LHCN-M2 (cell line): ENCODE measurements around the gene POLE. TPM values are rescaled to one million over a fixed set of nuclear protein-coding genes. Genes with fewer than 3 reads are reported as not detected.
A peak's percentile ranks its signal among the peaks of the same experiment; 100 is the strongest.

Source experiments
- DNase-seq: peaks from one replicate; pipeline ENCODE4 v3.0.0-alpha.2; 2012; ENCODE audit warnings: low read depth
- total RNA-seq: library from RNA; depleted of rRNA; stranded (reverse); fragments of >200 nt; gene quantifications from 2 replicates; pipeline ENCODE4 v1.2.3, GENCODE V29; 2014

POLE gene
- total RNA-seq, 1 experiment from 2014 or later = 34.8 TPM

DNA sequence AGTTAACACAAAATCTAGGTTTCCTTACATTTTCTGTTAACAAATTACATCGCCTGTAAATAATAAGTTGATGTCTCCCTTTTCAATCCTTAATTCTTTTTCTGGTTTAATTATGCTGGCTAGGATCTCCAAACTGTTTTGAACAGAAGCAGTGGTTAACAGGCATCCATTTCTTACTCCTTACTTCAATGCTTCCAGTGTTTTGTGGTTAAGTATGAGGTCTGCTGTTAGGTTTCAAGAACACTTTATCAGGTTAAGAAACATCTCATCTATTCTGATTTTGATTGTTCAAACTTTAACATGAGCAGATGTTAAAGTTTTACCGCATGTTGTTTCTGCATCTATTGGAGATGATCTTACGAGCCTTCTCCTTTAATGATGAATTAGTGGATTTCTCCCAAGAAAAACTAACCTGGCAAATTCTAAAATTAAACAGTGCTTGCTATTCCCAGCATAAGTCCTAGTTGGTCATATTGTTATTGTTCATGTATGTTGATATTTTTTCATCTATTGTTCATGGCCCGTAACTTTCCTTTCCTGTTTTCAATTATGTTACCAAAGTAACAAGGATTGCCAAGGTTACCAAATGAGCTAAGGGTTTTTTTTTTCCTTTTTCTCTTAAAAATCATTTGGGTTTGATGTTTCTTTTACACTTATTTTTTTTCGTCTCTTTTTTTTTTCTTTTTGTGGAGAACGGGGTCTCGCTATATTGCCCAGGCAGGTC, 33.4 kb downstream of the POLE start:
- DNase-seq = no peak

DNA sequence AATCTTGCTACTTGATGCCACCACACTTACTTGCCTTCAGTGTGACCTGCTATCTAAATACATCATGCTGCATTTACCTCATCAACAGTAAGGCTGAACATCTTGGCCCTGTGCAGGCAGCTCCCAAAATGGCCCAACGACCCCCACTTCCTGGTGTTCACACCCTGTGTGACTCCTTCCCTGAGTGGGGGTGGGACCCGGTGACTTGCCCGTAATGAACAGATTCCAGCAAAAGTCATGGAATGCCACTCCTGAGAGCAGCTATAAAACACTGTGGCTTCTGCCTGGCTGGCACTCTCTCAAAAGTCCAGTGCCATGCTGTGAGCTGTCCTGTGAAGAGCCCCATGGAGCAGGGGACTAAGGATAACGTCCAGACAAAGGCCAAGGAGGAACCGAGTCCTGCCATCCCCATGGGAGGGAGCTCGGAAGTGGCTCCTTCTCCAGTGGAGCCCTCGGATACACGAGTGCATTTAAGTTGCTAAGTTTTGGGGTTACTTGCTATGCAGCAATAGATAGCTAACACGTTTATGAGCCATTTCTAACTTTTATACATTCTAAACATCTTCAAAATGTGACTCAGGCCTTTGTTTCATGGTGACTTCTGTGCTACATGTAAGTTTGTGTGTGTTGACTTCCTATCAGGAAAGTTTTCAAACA, 35.6 kb downstream of the POLE start:
- no peak for DNase-seq

DNA sequence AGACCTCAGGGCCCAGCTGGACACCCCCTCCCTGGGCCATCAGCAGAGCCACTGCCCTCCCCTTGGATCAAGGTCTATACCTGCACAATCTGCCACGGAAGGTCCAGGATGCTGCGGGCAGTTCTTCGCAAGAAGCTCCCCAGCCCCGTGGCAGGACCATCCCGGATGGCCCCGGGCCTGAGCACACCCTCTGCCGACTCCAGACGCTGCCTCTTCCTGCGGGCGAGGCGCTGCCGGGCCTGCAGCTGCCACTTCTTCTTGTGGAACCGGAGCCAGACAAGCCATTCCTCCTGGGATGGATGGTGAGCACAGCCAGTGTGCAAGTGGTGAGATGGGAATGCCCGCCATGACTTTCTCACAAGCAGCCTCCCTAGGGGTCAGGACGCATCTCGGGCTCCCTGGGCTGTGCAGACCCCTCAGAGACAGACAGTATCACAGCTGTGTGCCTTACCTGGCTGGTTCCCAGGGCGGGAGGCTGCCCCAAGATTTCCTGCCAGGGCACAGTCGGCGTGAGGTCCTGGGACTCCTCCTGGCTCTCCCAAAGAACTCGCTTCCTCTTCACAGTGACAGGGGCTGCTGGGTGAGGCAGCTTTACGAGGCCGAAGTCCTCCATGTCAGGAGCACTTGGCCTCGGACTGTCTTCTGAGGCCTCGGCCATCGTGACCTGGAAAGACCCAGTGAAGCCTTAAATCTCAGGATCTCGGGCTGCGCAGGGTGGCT, 37.8 kb downstream of the POLE start:
- no peak for DNase-seq

DNA sequence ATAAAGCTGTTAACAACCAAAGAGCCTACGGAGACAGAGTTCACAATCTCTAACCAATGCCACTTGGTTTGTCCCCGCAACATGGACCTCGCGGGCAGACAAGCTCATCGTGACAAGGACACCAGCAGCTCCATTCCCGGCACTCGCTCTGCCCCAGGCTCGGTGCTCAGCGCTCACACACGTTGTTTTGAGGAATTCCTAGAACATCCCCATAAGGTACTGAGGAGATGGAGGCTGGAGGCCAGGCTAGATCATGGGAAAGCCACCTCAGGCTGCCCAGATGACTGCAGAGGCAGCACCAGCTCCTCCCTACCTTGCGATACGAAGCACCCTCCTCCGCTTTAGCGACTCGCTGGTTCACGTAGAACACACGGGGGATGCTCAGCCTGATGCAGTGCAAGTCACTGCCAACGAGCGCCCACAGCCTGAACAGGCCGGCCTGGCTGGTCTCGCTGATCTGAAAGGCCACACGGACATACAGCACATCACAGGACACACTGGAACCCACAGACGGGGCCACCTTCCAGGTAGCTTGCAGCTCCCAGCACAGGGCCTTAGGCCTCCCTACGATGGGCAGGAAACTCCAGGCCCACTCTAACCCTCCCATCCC, 38.4 kb downstream of the POLE start:
- no peak for DNase-seq

DNA sequence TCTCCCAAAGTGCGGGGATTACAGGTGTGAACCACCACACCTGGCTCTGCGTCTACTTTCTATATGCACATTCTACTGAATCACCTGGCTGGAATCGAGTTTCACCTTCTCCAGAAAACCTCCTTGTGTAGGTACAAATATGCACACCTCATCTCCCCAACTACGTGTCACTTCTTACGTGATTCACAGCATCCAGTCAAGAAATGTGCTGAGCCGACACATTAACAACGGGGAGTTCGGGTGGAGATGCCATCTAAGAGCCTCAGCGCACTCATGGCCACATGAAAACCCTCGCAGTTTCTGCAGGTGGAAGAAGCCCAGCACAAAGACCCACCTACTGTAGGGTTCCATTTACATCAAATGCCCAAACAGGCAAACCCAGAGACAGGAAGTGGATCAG, 39.3 kb downstream of the POLE start:
- DNase-seq = no peak

DNA sequence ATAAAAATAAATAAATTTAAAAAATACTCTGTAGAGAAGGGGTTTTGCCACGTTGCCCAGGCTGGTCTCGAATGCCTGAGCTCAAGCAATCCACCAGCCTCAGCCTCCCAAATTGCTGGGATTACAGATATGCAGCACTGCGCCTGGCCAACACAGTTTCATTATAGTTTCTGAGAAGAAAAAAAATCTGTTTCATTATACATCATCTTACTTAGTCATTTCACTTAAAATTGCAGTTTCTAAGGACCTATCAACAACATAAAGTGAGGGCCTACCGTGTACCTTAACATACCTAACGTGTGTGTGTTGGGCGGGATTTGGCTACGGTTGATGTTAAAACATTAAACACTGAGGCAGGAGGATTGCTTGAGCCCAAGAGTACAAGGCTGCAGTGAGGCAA, 40.3 kb downstream of the POLE start:
- DNase-seq = no peak

DNA sequence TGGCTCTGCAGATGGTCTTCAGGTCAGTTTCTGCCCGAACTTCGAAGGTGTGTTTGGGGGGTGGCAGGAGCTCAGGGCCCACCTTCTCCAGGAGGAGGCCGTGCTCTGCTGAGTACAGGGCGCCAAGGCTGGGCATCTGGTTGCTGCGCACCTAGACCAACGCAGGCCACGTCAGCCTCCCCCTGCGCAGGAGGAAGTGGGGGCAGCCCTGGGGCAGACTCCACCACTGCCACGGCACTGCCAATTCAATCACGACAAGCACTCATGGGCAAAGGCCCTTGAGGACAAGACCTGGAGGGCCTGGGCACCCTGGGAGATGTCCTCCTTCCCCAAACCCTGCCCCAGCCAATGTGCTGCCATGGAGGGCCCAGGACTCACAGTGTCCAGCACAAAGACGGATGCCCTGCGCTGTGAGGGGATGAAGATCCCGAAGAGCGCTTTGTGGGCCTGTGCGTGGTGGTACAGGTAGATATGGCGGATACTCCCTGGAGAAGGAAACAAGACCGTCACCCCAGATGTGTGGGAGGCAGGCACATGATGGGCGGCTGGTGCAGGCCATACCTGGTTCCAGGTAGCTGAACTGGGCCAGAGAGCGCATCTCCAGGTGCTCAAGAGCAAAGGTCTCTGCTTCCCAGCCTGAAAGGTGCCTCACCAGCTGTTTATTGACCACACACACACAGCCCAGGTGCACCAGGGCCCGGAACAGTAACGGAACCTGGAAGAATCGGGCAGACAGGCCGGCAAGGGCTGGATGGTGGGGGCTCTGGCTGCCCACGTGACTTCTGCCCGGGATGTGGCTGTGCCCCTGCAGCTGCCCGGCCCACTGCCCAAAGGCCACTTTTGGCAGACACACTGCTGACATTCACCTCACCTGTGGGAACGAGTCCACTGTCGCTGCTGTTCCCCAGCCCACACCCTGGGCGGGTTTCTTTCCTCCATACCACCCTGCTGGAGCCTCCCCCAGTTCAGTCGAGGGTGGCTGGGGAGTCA, 44.0 kb downstream of the POLE start:
- no peak for DNase-seq

DNA sequence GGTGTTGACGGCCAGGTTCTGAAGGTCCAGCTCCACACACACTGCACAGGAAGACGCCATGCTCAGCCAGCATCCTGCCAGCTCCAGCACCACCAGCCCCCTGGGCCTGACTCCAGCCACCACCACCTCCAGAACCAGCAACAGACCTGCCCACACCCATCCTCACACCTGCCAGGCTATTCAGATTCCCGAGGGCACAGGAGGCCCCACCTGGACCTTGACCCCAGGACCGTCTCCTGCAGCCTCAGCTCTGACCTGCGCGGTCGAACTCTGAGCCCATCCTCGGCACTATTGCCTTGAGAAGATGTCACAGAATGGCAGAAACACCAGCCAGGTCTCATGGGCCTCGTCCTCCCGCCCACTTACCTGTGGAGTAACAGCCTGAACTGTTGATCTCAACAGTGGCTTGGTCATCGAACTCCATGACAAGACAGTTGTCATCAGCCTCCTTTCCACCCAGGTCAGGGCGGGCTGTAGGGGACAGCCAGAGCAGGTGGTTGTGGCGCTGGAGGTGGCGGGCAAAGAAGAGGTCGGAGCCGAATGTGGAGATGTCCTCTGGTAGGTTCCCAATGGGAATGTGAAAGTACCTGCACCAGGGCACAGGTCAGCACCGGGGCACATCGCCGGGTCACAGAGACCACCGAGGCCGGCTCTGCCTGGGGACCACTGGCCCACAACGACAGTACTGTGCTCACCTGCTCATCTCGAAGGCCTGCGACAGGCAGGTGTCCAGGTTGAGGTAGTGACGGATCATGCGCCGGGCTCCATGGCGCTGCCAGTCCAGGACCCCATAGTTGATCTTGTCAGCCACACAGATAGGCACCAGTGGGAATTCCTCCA, 45.1 kb downstream of the POLE start:
- DNase-seq = no peak

DNA sequence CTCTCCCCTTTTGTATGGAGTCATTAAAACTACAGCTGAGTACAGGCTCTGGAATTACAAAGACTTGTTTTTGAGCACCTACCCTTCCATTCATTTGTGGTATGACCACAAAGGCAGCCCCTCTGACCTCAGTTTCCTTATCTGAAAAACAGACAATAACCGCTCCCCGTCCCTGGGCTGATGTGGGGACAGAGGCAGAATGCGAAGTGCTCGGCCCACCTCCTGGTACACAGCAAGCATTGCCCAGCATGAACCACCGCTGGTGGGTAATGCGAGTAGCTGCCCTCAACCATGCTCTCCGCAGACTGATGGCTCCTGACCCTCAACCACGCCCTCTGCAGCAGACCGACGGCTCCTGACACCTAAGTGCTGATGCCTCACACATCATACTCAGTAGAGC, 46.2 kb downstream of the POLE start:
- DNase-seq = no peak

DNA sequence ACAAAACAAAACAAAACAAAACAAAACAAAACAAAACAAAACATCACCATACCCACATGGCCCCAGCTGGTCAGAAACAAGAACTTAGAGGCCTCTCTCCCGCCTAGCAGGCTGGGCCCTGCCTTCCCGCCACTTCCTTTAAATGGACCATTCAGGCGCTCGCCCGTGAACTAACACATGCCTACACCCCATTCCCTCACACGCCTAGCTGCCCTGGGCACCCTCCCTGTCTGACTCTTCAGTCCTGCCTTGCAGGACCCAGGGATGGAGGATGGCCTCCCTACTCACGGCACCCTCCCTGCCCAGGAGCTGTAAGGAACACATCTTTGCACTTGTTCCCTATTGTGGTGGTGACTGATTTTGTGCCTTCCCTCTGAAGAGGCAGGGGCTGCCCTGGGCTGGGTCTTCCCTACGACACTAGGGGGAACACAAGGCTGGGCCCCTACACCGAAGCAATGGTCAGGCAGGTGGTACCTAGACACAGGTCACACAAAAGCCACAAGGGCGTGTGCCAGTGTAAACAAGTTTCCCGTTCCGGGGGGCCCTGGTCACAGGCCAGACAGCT, 47.1 kb downstream of the POLE start:
- no peak for DNase-seq

DNA sequence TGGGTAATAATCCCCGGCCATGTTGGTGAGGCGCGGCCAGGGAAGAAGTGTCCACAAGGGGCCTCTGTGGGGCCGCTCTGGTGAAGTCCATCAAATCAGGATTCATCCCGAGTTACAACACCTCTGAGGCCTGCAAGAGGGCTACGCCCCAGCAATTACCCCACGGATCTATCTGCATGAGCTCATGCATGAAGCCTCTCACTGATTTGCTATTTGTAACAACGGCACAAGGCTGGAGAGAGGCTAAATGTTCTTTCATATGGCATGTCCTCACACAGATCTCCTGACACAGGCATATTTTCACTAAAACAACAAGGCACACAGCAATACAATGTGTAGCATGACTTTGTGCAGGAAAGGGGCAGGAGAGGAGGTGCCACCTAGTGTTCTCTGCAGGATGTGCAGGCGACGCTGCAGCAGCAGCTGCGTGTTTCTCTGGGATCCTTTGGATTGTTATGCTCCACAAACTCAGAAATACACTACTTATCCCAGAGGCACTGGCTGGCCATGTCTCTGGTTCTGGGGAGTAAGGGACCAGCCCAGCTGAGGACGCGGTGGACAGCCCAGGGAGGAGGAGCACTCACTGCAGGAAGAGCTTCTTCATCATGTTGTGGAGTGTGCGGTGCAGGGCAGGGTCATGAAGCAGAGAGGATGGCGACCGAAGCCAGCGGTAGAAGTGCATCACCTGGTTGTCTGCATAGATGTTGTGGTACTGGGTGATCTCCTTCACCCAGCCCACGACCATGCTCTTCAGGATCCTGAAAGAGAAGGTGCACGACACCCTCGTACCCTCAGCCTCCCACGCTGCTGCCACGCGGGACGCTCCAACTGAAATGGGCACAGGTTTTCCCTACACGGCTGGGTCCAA, 48.4 kb downstream of the POLE start:
- peak; percentile 31 for DNase-seq

DNA sequence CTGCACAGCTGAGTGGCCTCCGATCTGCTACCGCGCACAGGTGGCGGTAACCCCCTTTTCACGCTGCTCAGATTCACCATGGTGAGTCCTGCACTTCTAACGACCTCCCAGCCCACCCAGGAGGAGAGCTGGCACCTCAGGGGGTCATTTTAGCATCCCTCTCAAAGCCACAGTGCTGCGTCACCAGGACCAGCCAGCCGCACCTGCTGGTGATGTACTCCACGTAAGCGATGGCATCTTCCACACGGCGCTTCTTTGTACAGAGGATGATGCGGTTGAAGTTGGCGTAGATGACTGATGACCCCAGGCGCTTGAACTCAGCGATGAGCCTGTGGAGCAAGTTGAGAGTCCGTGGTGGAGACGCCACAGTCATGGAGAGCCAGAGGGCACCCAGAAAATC, 49.3 kb downstream of the POLE start:
- no peak for DNase-seq

DNA sequence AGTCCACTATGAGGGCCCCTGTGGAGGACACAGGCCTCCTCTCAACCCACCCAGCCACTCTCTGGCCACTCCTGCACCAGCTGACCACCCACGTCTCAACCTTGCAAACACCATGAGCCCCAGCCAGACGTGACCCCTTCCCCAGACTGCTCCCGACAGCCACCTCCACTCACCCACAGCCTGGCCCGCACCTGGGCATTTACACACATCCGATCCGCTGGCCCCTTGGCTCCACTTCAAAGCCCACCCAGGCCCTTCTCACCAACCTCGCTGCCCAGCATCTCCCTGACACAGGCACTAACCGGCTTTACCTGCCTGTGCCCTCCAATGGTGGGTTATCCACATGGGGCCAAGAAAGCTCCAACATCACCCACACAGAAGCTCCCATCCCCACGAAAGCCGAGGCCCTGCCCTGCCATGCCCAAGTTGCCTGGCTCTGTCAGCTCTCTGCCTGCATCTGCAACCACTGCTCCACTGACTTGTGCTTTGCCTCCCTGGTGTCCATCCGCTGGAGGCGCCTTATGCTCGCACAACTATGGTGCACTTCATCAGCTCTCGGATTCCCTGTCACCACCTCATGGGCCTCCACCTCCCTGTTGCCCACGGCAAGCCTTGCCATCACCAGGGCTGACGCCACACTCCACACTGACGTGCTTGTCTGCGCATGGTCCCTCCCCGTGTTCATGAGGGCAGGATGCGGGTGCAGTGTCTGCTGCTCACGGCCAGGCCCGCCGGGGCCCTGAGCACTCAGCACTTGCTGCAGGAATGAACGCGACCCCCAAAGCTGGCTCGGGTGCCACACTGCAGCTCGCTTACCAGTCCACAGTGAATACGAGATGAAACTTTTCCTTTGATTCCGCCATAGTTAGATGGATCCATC, 51.8 kb downstream of the POLE start:
- no peak for DNase-seq

DNA sequence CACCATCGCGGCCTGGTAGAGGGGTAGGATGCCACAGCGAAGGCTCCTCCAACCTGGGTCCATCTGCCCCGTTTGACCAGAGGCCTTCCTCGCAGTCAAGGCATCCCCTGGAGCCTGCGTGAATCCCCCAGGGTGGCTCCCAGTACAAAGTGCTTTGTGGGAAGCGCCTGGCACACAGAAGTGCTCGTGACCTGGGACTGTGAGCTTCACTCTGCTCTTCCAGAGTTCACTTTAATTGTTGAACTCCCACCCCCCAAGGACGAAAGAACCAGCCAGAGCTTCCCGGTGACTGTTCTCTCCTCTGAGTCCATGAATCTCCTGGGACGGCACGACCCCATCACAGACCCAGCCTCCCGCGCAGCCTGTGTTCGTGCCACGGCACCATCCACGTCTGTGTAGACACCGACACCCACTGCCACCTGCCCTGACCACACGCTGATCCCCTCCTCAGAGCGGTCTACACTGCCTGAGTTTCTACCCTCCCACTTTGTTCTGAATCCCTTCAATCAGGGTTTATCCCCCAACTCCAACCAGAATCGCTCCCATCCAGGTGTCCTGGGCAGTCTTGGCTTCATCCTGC, 52.6 kb downstream of the POLE start:
- DNase-seq = no peak

DNA sequence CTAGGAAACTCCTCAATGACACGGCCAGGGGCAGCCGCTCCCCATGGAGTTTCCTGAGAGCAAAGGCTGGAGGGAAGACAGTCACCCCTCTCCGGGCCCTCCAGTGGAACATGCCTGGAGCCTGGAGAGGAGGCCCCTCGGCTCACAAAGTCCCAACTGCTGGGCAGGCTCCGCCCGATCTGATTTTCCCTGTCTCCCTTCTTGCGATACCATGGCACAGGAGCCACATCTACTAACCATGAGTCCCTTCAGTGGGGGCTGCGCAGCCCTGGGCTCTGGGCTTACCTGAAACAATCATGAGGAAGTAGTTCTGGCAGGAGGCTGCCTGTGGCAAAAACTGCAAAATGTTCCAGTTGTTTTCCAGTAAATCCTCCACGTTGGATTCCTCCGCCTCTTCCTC, 53.2 kb downstream of the POLE start:
- DNase-seq = no peak

DNA sequence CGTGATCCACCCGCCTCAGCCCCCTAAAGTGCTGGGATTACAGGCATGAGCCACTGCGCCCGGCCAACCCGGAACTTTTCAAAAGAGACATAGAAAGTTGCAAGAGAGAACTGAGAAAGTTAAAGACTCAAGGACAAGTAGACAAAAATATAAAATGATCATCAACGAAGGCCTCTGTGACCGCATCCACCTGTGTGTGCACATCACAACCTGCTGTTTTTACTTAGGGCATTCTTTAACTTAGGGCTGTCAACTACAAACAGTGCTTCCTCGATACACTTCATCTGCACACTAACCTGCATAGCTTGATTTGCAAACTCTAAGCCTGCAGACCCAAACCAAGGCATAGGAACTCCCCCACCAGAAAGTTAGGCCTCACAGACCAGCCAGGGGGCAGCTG, 53.7 kb downstream of the POLE start:
- DNase-seq = no peak

DNA sequence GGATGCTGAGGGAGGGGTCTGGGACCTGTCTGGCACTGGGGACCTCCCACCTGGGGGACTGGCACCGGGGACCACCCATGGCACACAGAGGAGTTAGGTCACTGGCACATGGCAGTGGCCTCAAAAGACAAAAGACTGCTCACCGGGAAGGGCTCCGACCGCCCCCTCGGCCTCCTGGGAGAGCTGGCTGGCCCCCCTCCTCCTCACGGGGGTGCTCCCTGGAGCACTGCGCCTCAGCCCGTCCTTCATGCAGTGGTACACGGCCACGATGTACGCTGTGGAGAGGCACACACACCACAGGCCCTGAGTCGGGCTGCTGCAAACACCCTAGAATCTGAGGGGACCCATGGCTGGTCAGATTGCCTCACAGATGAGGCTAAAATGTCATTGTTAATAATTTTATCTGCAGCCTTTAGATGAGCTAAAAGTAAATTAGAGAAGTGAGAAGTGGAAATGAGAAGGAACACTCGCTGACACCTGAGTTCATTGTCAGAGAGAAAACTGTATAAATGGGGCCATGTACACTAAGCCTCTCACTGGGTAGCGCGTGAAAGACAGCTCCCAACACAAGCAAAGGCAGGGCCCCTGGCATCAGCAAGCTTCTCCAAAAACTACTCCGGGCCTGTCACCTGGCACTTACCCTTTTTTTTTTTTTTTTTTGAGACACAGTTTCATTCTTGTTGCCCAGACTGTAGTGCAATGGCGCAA, 54.5 kb downstream of the POLE start:
- DNase-seq = no peak
